ENCODE data around the gene NR6A1. TPM values are rescaled to one million over a fixed set of nuclear protein-coding genes. Genes with fewer than 3 reads are reported as not detected.

Gene NR6A1
- polyA plus RNA-seq, 2 donors, result 0.68 to 1.4 TPM

DNA sequence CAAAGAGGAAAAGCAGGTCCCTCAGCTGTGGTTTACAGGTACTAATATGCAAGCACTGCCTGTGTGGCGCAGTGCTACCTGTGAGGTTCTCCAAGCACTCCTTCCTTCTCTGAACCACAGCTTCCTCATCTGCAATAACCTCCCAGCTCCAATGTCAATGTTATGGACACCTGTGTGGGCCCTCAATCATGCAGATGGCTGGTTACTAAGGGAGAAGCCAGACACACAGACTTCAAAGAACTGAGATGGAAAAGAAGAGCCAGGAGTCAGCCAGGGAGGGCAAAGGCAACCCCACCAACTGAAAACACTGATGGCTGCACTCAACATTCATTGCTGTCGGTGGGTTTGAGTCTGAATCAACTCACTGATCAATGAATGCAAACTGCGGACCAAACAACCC is 77.7 kb downstream of the NR6A1 start:
- no peak overlapping the region for H3K27ac ChIP-seq (ENCODE audit: low read depth in 2 of 2, low read length in 1 of 2)
- WGBS, 2 donors, result 92 to 96% methylated on average over 3 of the region's 3 CpGs
- H3K4me3 ChIP-seq (ENCODE audit: low read depth in 1 of 2, low read length in 2 of 2), result no peak overlapping the region
- H3K4me1 ChIP-seq (ENCODE audit: control insufficient read depth in 2 of 2, insufficient read depth in 2 of 2, low read length in 1 of 2), result no peaks in the 10 kb centered on the region
- H3K27me3 ChIP-seq (ENCODE audit: control insufficient read depth in 1 of 2, insufficient read depth in 2 of 2, low read length in 2 of 2), result no peaks in the 10 kb centered on the region
- H3K9me3 ChIP-seq (ENCODE audit: control insufficient read depth in 2 of 2, insufficient read depth in 1 of 2, low read depth in 1 of 2, low read length in 1 of 2), result no peaks in the 10 kb centered on the region
- no peaks in the 10 kb centered on the region for H3K36me3 ChIP-seq (ENCODE audit: control insufficient read depth in 2 of 2, insufficient read depth in 2 of 2, low read length in 1 of 2)

DNA sequence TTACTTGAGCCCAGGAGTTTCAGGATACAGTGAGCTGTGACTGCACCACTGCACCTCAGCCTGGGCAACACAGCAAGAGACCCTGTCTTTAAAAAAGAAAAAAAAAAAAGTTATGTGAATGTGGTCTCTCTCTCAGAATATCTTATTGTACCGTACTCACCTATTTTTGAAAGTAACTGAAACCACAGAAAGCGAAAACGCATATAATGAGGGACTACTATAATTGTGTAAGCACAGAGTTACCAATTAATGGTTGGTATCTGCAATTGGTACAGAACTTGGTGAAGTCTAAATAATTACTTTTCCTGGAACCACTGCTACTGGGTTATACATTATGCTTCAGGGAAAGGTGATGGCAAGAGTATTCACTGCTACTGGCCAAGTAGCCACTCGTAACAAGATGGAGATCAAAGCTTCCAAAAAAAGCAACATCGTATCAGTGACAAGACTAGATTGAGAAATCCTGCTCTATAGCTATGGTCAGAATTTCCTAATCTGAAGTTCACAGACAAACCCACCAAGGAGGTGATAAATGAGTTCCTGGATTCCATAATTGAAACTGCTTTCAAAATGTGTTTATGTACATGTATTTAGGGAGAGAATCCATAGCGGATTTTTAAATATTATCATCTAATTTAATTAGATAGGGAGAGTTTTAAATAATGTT is 82.7 kb downstream of the NR6A1 start:
- WGBS, 2 donors, result 93 to 94% methylated on average over 6 of the region's 6 CpGs

DNA sequence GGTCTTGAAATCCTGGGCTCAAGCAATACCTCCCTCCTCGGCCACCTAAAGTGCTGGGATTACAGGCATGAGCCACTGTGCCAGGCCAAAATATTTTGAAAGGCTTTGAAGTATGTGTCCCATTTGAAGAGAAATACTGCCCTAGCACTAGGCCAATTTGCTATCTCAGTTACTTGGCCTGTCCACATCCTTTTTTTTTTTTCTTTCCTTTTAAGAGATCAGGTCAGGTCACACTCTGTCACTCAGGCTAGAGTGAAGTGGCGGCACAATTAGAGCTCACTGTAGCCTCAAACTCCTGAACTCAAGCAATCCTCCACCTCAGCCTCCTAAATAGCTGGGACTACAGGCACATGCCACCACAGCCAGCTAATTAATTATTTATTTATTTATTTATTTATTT is 84.2 kb downstream of the NR6A1 start:
- no peak overlapping the region for H3K27ac ChIP-seq (ENCODE audit: low read depth in 2 of 2, low read length in 1 of 2)

More for the DNA sequence above, 82.7 kb downstream of the NR6A1 start:
- H3K36me3 ChIP-seq (ENCODE audit: control insufficient read depth in 2 of 2, insufficient read depth in 2 of 2, low read length in 1 of 2), result no peaks in the 10 kb centered on the region
- no peaks in the 10 kb centered on the region for H3K27me3 ChIP-seq (ENCODE audit: control insufficient read depth in 1 of 2, insufficient read depth in 2 of 2, low read length in 2 of 2)
- H3K27ac ChIP-seq (ENCODE audit: low read depth in 2 of 2, low read length in 1 of 2), result no peak overlapping the region
- H3K4me1 ChIP-seq (ENCODE audit: control insufficient read depth in 2 of 2, insufficient read depth in 2 of 2, low read length in 1 of 2), result no peaks in the 10 kb centered on the region
- no peaks in the 10 kb centered on the region for H3K9me3 ChIP-seq (ENCODE audit: control insufficient read depth in 2 of 2, insufficient read depth in 1 of 2, low read depth in 1 of 2, low read length in 1 of 2)
- no peak overlapping the region for H3K4me3 ChIP-seq (ENCODE audit: low read depth in 1 of 2, low read length in 2 of 2)

DNA sequence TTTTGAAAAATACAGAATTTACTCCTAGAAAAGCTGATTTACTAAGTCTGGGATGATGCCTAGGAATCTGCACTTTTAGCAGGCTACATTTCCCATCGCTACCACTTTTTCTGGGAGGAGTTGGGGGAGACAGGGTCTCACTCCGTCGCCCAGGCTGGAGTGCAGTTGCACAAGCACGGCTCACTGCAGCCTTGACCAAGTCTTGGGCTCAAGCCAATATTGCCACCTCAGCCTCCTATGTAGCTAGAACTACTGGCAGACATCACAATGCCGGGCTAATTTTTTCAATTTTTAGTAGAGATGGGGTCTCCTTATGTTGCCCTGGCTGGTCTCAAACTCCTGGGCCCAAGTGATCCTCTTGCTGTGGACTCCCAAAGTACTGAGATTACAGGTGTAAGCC is 85.9 kb downstream of the NR6A1 start:
- Histone ChIP-seq H3K4me1 (ENCODE audit: control insufficient read depth in 2 of 2, insufficient read depth in 2 of 2, low read length in 1 of 2) (no peaks in the 10 kb centered on the region), H3K27ac (ENCODE audit: low read depth in 2 of 2, low read length in 1 of 2) (no peak overlapping the region), H3K4me3 (ENCODE audit: low read depth in 1 of 2, low read length in 2 of 2) (no peak overlapping the region), H3K9me3 (ENCODE audit: control insufficient read depth in 2 of 2, insufficient read depth in 1 of 2, low read depth in 1 of 2, low read length in 1 of 2) (no peaks in the 10 kb centered on the region), H3K27me3 (ENCODE audit: control insufficient read depth in 1 of 2, insufficient read depth in 2 of 2, low read length in 2 of 2) (no peaks in the 10 kb centered on the region), H3K36me3 (ENCODE audit: control insufficient read depth in 2 of 2, insufficient read depth in 2 of 2, low read length in 1 of 2) (no peaks in the 10 kb centered on the region)
- 78 to 91% methylated on average over 5 of the region's 5 CpGs for WGBS, 2 donors

More for the DNA sequence above, 84.2 kb downstream of the NR6A1 start:
- WGBS, 2 donors, result 98% methylated on average over 2 of the region's 2 CpGs
- Histone ChIP-seq H3K36me3 (ENCODE audit: control insufficient read depth in 2 of 2, insufficient read depth in 2 of 2, low read length in 1 of 2) (no peaks in the 10 kb centered on the region), H3K4me1 (ENCODE audit: control insufficient read depth in 2 of 2, insufficient read depth in 2 of 2, low read length in 1 of 2) (no peaks in the 10 kb centered on the region), H3K4me3 (ENCODE audit: low read depth in 1 of 2, low read length in 2 of 2) (no peak overlapping the region), H3K9me3 (ENCODE audit: control insufficient read depth in 2 of 2, insufficient read depth in 1 of 2, low read depth in 1 of 2, low read length in 1 of 2) (no peaks in the 10 kb centered on the region), H3K27me3 (ENCODE audit: control insufficient read depth in 1 of 2, insufficient read depth in 2 of 2, low read length in 2 of 2) (no peaks in the 10 kb centered on the region)

DNA sequence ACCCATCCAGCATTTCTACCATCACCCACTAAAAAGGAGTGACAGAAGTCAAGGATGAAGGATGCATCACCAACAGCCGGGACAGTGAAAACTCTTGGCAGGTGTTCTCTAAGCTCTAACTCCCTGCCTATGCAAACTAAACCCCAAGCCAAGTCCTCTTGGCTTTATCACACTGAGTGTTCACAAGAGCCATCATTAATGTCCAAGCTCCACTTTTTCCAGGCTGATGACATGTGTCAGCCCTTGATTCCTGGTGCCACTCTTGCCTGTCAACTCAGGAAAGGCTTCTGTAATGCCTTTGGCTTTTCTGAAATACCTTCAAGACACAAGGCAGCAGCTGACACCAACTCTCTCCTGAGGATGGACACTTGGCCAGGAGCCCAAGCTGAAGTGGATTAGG is 86.9 kb downstream of the NR6A1 start:
- no peak overlapping the region for H3K27ac ChIP-seq (ENCODE audit: low read depth in 2 of 2, low read length in 1 of 2)
- no peaks in the 10 kb centered on the region for H3K4me1 ChIP-seq (ENCODE audit: control insufficient read depth in 2 of 2, insufficient read depth in 2 of 2, low read length in 1 of 2)
- H3K4me3 ChIP-seq (ENCODE audit: low read depth in 1 of 2, low read length in 2 of 2), result no peak overlapping the region
- WGBS, 2 donors, result 61 to 77% methylated on average over 1 of the region's 1 CpG
- no peaks in the 10 kb centered on the region for H3K9me3 ChIP-seq (ENCODE audit: control insufficient read depth in 2 of 2, insufficient read depth in 1 of 2, low read depth in 1 of 2, low read length in 1 of 2)
- H3K36me3 ChIP-seq (ENCODE audit: control insufficient read depth in 2 of 2, insufficient read depth in 2 of 2, low read length in 1 of 2), result no peaks in the 10 kb centered on the region
- H3K27me3 ChIP-seq (ENCODE audit: control insufficient read depth in 1 of 2, insufficient read depth in 2 of 2, low read length in 2 of 2), result no peaks in the 10 kb centered on the region

DNA sequence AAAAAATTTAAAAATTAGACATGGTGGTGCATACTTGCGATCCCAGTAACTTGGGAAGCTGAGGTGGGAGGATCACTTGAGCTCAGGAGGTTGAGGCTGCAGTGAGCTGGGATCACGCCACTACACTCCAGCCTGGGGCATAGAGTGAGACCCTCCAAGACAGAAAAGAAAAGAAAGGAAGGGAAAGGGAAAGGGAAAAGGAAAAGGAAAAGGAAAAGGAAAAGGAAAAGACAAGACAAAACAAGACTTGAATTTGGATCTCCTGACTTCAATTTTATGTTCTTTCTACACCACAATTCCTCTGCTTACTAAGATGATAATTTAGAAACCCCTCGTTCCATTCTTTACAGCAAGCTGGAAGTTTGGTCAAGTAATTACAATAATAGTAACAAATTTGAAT is 88.1 kb downstream of the NR6A1 start:
- Histone ChIP-seq H3K4me3 (ENCODE audit: low read depth in 1 of 2, low read length in 2 of 2) (no peak overlapping the region), H3K27ac (ENCODE audit: low read depth in 2 of 2, low read length in 1 of 2) (no peak overlapping the region), H3K36me3 (ENCODE audit: control insufficient read depth in 2 of 2, insufficient read depth in 2 of 2, low read length in 1 of 2) (no peaks in the 10 kb centered on the region), H3K27me3 (ENCODE audit: control insufficient read depth in 1 of 2, insufficient read depth in 2 of 2, low read length in 2 of 2) (no peaks in the 10 kb centered on the region), H3K4me1 (ENCODE audit: control insufficient read depth in 2 of 2, insufficient read depth in 2 of 2, low read length in 1 of 2) (no peaks in the 10 kb centered on the region), H3K9me3 (ENCODE audit: control insufficient read depth in 2 of 2, insufficient read depth in 1 of 2, low read depth in 1 of 2, low read length in 1 of 2) (no peaks in the 10 kb centered on the region)
- 94 to 95% methylated on average over 3 of the region's 3 CpGs for WGBS, 2 donors

DNA sequence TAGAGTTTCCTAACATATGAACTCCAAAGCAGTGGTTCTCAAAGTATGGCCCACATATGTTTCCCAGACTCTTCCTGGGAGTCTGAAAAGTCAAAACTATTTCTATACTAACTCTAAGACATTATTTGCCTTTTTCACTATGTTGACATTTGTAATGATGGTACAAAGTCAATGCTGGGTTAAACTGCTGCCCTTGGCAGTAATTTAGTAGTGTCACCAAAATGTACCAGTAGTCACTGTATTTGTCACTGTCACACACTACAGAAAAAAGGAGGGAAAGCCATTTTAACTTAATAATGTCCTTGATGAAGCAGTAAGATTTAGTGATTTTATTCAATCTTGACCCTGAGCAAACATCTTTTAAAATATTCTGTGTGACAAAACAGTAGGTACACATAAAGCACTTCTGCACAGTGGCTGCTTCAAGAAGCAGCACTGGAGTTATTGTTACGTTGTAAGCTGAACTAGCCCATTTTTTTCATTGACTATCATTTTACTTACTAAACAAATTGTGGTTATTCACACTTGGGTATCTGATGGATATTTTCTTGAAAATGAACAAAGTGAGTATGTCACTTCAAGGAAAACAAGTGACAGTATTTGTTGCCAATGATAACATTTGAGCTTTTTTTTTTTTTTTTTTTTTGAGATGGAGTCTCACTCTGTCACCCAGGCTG is 90.3 kb downstream of the NR6A1 start:
- Histone ChIP-seq H3K4me1 (ENCODE audit: control insufficient read depth in 2 of 2, insufficient read depth in 2 of 2, low read length in 1 of 2) (no peaks in the 10 kb centered on the region), H3K27ac (ENCODE audit: low read depth in 2 of 2, low read length in 1 of 2) (no peak overlapping the region), H3K4me3 (ENCODE audit: low read depth in 1 of 2, low read length in 2 of 2) (no peak overlapping the region), H3K36me3 (ENCODE audit: control insufficient read depth in 2 of 2, insufficient read depth in 2 of 2, low read length in 1 of 2) (no peaks in the 10 kb centered on the region), H3K9me3 (ENCODE audit: control insufficient read depth in 2 of 2, insufficient read depth in 1 of 2, low read depth in 1 of 2, low read length in 1 of 2) (no peaks in the 10 kb centered on the region), H3K27me3 (ENCODE audit: control insufficient read depth in 1 of 2, insufficient read depth in 2 of 2, low read length in 2 of 2) (no peaks in the 10 kb centered on the region)
- WGBS, 2 donors, result 91 to 94% methylated on average over 1 of the region's 1 CpG

DNA sequence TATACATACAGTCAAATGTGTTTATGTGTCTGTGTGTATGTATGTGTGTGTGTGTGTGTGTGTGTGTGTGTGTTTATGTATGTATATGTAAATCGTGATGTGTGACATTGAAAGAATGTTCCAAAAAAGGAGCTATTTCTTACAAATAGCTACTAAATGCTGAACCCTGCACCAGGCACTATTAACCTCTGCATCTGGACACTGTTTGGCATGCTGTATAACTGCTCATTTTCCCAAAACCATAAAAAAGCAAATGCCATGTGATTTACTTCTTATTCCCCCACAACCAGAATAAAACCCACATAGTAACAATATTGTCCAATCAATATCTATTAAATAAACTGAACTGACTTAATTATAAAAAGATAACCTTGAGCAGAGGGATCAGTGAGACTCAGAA is 91.1 kb downstream of the NR6A1 start:
- Histone ChIP-seq H3K27ac (ENCODE audit: low read depth in 2 of 2, low read length in 1 of 2) (no peak overlapping the region), H3K4me1 (ENCODE audit: control insufficient read depth in 2 of 2, insufficient read depth in 2 of 2, low read length in 1 of 2) (no peaks in the 10 kb centered on the region), H3K4me3 (ENCODE audit: low read depth in 1 of 2, low read length in 2 of 2) (no peak overlapping the region), H3K36me3 (ENCODE audit: control insufficient read depth in 2 of 2, insufficient read depth in 2 of 2, low read length in 1 of 2) (no peaks in the 10 kb centered on the region), H3K27me3 (ENCODE audit: control insufficient read depth in 1 of 2, insufficient read depth in 2 of 2, low read length in 2 of 2) (no peaks in the 10 kb centered on the region), H3K9me3 (ENCODE audit: control insufficient read depth in 2 of 2, insufficient read depth in 1 of 2, low read depth in 1 of 2, low read length in 1 of 2) (no peaks in the 10 kb centered on the region)
- 88 to 93% methylated on average over 1 of the region's 1 CpG for WGBS, 2 donors

DNA sequence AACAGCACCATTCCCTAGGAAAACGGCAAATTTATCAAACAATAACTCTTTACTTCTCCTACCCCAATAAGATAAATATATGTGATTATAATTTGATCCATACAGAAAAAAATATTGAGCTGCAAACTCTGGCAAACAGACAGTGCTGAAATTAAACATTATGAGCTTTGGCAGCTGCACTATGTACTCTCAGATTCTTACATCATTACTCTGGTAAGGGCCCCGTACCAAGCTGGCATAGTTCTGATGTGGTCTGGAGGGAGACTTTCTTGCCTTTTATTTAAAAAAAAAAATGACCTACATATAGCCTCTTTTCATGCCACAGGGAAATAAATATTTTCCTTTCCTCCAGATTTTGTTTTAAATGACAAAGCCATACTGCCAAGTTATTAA is 95.0 kb downstream of the NR6A1 start:
- Histone ChIP-seq H3K9me3 (ENCODE audit: control insufficient read depth in 2 of 2, insufficient read depth in 1 of 2, low read depth in 1 of 2, low read length in 1 of 2) (no peaks in the 10 kb centered on the region), H3K36me3 (ENCODE audit: control insufficient read depth in 2 of 2, insufficient read depth in 2 of 2, low read length in 1 of 2) (no peaks in the 10 kb centered on the region), H3K4me3 (ENCODE audit: low read depth in 1 of 2, low read length in 2 of 2) (no peak overlapping the region), H3K27ac (ENCODE audit: low read depth in 2 of 2, low read length in 1 of 2) (no peak overlapping the region), H3K4me1 (ENCODE audit: control insufficient read depth in 2 of 2, insufficient read depth in 2 of 2, low read length in 1 of 2) (no peaks in the 10 kb centered on the region), H3K27me3 (ENCODE audit: control insufficient read depth in 1 of 2, insufficient read depth in 2 of 2, low read length in 2 of 2) (no peaks in the 10 kb centered on the region)
- 45 to 50% methylated on average over 2 of the region's 2 CpGs for WGBS, 2 donors

All from esophagus (tissue), 2 donors.